OCI-LY7 (cell line): ENCODE measurements around the gene CA10. TPM values are rescaled to one million over a fixed set of nuclear protein-coding genes. Genes with fewer than 3 reads are reported as not detected.

Source experiments
- BruUV-seq: library from RNA; stranded (reverse); fragments of 400-500 nt; replicated peaks from 2 replicates; lab custom pipeline; 2021; lab: Mats Ljungman, UMichigan
- CTCF ChIA-PET: fragments of 300-600 bp; sonication (Branson Sonifier 250); formaldehyde crosslinking; loops from one replicate; lab custom pipeline; 2022; ENCODE audit warnings: antibody characterized with exemption; ENCODE audit not compliant: unreplicated experiment; lab: Charles Lee
- POLR2A ChIA-PET: fragments of 300-600 bp; sonication (Branson Sonifier 250); formaldehyde crosslinking; loops from one replicate; lab custom pipeline; 2022; ENCODE audit warnings: antibody characterized with exemption; lab: Charles Lee
- DNase-seq: peaks from one replicate; pipeline ENCODE4 v3.0.0-alpha.2; 2015; ENCODE audit warnings: low spot score
- H2AFZ ChIP-seq: fragments of 200-600 bp; sonication (generic), shearing (Covaris generic); 2 replicates; pipeline ENCODE4 v1.6.1; 2014; ENCODE audit warnings: mild to moderate bottlenecking, antibody characterized with exemption, low read length, moderate library complexity
- H3K27ac ChIP-seq: fragments of 200-600 bp; sonication (generic); 2 replicates; pipeline ENCODE4 v1.5.1; 2014; ENCODE audit warnings: mixed run types, low read depth, mild to moderate bottlenecking, moderate library complexity, low read length, inconsistent platforms; ENCODE audit not compliant: poor library complexity, severe bottlenecking
- H3K36me3 ChIP-seq: fragments of 200-600 bp; sonication (generic); 2 replicates; pipeline ENCODE4 v1.6.1; 2014; ENCODE audit warnings: mild to moderate bottlenecking, antibody characterized with exemption, low read length, moderate library complexity, mixed read lengths; ENCODE audit not compliant: insufficient read depth
- H3K4me1 ChIP-seq: fragments of 200-600 bp; sonication (generic); 2 replicates; pipeline ENCODE4 v1.5.1; 2014; ENCODE audit warnings: mild to moderate bottlenecking, low read length; ENCODE audit not compliant: insufficient read depth, poor library complexity, severe bottlenecking
- H3K4me2 ChIP-seq: fragments of 200-600 bp; sonication (generic); 2 replicates; pipeline ENCODE4 v1.6.1; 2014; ENCODE audit warnings: mild to moderate bottlenecking, low read length
- H3K4me3 ChIP-seq: fragments of 200-600 bp; sonication (generic); 2 replicates; pipeline ENCODE4 v1.5.1; 2014; ENCODE audit warnings: mild to moderate bottlenecking, low read depth, low read length; ENCODE audit not compliant: poor library complexity, severe bottlenecking
- H3K79me2 ChIP-seq: fragments of 200-600 bp; sonication (generic); 2 replicates; pipeline ENCODE4 v1.6.1; 2016; ENCODE audit warnings: low read depth, mild to moderate bottlenecking, low read length, moderate library complexity, mixed read lengths; ENCODE audit not compliant: insufficient read depth
- H3K9me2 ChIP-seq: fragments of 200-600 bp; sonication (generic); 2 replicates; pipeline ENCODE4 v1.6.1; 2016; ENCODE audit warnings: mild to moderate bottlenecking, low read length, mixed read lengths; ENCODE audit not compliant: insufficient read depth
- H3K9me3 ChIP-seq: fragments of 200-600 bp; sonication (generic); 2 replicates; pipeline ENCODE4 v1.6.1; 2014; ENCODE audit warnings: mild to moderate bottlenecking, mixed run types, low read length, mixed read lengths
- H4K20me1 ChIP-seq: fragments of 200-600 bp; sonication (generic); 2 replicates; pipeline ENCODE4 v1.6.1; 2014; ENCODE audit warnings: mild to moderate bottlenecking, antibody characterized with exemption, low read length, moderate library complexity, mixed read lengths; ENCODE audit not compliant: insufficient read depth
- EZH2phosphoT487 ChIP-seq: fragments of 200-600 bp; sonication (generic); IDR thresholded peaks from 2 replicates; pipeline ENCODE4 v1.6.1; 2018; ENCODE audit warnings: low read depth, borderline replicate concordance, mild to moderate bottlenecking, mixed run types, antibody characterized with exemption, low read length, moderate library complexity, mixed read lengths
- intact Hi-C: fragments of 100-400 bp; cut with micrococcal nuclease; formaldehyde crosslinking; loops from one replicate; pipeline ENCODE4 v1.10.0; 2022; ENCODE audit not compliant: unreplicated experiment
- total RNA-seq, 2 experiments: library from RNA; depleted of rRNA in 1 of 2; stranded (reverse); fragments of >200 nt in 1 of 2; shearing (Covaris generic) in 1 of 2; gene quantifications; 2 replicates each; pipeline ENCODE4 v1.2.3, GENCODE V29; 2014 to 2022
- TF ChIP-seq, protein P1 (sequence below): fragments of 200-600 bp; sonication (generic); conservative IDR thresholded peaks from 2 replicates; pipeline ENCODE4 v1.5.1; 2014; ENCODE audit warnings: mild to moderate bottlenecking, antibody characterized with exemption, low read length, moderate library complexity, mixed read lengths

Gene CA10
- total RNA-seq, 2 experiments from 2014 or later, result not detected

DNA sequence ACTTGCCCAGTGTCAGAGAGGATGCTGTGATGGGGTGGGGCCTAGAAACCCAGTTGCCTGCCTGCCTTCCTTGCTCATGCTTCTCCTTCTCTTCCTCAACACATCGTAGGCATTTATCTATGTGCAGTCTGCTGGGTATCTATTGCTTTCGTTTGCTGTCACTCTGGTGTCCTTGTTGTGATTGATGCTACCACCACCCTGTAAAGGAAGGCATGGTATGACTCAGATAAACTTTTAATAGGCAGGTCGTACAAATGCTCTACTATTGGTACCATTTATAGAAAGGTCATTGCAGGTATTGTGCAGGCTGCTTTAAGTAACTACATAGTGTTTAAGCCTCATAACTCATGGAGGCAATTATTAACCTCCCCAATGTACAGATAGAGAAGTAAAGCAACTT lies 529.3 kb downstream of the CA10 start:
- Histone ChIP-seq H3K4me3 (no peak overlapping the region), H3K27ac (no peak overlapping the region), H4K20me1 (no peaks in the 10 kb centered on the region), H3K9me2 (no peaks in the 10 kb centered on the region), H2AFZ (no peak overlapping the region), H3K36me3 (no peaks in the 10 kb centered on the region), H3K79me2 (no peaks in the 10 kb centered on the region), H3K4me2 (no peak overlapping the region), H3K9me3 (no peaks in the 10 kb centered on the region), H3K4me1 (no peaks in the 10 kb centered on the region)
- TF ChIP-seq, protein P1, sequence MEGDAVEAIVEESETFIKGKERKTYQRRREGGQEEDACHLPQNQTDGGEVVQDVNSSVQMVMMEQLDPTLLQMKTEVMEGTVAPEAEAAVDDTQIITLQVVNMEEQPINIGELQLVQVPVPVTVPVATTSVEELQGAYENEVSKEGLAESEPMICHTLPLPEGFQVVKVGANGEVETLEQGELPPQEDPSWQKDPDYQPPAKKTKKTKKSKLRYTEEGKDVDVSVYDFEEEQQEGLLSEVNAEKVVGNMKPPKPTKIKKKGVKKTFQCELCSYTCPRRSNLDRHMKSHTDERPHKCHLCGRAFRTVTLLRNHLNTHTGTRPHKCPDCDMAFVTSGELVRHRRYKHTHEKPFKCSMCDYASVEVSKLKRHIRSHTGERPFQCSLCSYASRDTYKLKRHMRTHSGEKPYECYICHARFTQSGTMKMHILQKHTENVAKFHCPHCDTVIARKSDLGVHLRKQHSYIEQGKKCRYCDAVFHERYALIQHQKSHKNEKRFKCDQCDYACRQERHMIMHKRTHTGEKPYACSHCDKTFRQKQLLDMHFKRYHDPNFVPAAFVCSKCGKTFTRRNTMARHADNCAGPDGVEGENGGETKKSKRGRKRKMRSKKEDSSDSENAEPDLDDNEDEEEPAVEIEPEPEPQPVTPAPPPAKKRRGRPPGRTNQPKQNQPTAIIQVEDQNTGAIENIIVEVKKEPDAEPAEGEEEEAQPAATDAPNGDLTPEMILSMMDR, result no peak
- TF ChIP-seq EZH2phosphoT487, result no peak
- no TSS peak for BruUV-seq
- no peak for DNase-seq
- POLR2A ChIA-PET, result no interaction called here
- intact Hi-C loops, result no loop called here
- CTCF ChIA-PET, result no interaction called here

DNA sequence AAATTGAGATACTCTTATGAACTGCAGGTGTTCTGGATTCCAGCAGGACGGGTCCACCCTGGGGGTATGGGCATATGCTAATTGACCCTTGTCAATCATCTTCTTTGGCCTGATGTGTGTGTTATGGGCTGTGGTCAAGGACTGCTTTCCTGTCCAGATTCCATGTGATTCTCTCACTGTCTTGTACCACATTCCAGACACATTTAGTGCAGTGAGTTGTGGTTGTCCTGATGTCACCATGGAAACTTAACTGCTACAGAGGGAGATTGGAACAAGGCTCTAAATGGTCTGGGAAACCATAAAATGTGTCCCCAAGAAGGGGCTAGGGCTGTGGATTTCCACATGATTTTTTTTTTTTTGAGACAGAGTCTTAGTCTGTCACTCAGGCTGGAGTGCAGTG lies 530.7 kb downstream of the CA10 start:
- POLR2A ChIA-PET, result no interaction called here
- Histone ChIP-seq H3K9me3 (no peaks in the 10 kb centered on the region), H3K36me3 (no peaks in the 10 kb centered on the region), H3K79me2 (no peaks in the 10 kb centered on the region), H3K4me1 (no peaks in the 10 kb centered on the region), H3K9me2 (no peaks in the 10 kb centered on the region), H4K20me1 (no peaks in the 10 kb centered on the region), H2AFZ (no peak overlapping the region), H3K27ac (no peak overlapping the region), H3K4me3 (no peak overlapping the region), H3K4me2 (no peak overlapping the region)
- intact Hi-C loops, result no loop called here
- CTCF ChIA-PET, result no interaction called here
- no TSS peak for BruUV-seq
- TF ChIP-seq, protein P1, result no peak
- no peak for TF ChIP-seq EZH2phosphoT487
- no peak for DNase-seq

DNA sequence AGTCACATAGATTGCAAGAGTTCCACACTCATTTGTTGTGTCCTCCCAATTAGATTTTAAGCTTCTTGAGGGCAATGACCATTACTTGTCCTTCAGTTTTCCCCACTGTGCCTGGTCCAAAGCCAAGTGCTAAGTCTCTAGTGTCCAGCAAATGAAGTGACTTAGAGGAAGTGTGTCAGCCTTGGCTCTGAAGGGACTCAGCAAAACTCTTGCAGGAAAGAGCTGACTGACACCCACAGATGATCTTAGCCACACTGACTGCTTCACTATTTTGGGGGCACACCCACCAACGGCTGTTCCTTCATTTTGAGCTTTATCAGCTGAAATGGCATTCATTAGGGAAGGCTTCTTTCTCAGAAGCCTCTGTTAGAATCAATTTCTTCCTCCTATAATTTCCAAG lies 540.0 kb downstream of the CA10 start:
- Histone ChIP-seq H3K9me3 (no peaks in the 10 kb centered on the region), H3K27ac (no peak overlapping the region), H3K4me1 (no peaks in the 10 kb centered on the region), H3K79me2 (no peaks in the 10 kb centered on the region), H3K36me3 (no peaks in the 10 kb centered on the region), H4K20me1 (no peaks in the 10 kb centered on the region), H3K9me2 (no peaks in the 10 kb centered on the region), H3K4me3 (no peak overlapping the region), H3K4me2 (no peak overlapping the region), H2AFZ (no peak overlapping the region)
- ChIA-PET POLR2A (no interaction called here), CTCF (no interaction called here)
- intact Hi-C loops, result no loop called here
- DNase-seq, result no peak
- TF ChIP-seq EZH2phosphoT487, result no peak
- TF ChIP-seq, protein P1, result no peak
- BruUV-seq, result no TSS peak
